Right forelimb (tissue), 1 donor: ENCODE measurements around the gene MIAT.

ENCODE experiments used
- DNase-seq: peaks from one replicate; pipeline ENCODE4 v3.0.0-alpha.2; 2018

The MIAT gene

GRCh38 chr22:26632422-26633155 is 24.8 kb upstream of the MIAT start:
- DNase-seq: no peak

DNA sequence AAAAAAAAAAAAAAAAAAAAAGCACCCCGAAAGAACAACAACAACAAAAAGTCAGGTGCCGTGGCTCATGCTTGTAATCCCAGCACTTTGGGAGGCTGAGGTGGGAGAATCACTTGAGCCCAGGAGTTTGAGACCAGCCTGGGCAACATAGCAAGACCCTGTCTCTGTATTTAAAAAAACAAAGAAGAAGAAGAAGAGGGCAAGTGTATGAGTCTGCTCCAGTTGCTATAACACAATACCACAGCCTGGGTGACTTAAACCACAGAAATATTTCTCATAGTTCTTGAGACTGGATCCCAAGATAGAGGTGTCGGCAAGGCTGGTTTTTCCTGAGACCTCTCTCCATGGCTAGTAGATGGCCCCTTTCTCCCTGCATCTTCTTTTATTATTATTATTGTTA is 23.2 kb upstream of the MIAT start:
- DNase-seq: no peak

- no peak for DNase-seq
Measured at GRCh38 chr22:26635117-26635516, 22.3 kb upstream of the MIAT start.

GRCh38 chr22:26636296-26636695 is 21.1 kb upstream of the MIAT start:
- no peak for DNase-seq

- DNase-seq: no peak
Measured at GRCh38 chr22:26642465-26643417, 14.6 kb upstream of the MIAT start.

DNA sequence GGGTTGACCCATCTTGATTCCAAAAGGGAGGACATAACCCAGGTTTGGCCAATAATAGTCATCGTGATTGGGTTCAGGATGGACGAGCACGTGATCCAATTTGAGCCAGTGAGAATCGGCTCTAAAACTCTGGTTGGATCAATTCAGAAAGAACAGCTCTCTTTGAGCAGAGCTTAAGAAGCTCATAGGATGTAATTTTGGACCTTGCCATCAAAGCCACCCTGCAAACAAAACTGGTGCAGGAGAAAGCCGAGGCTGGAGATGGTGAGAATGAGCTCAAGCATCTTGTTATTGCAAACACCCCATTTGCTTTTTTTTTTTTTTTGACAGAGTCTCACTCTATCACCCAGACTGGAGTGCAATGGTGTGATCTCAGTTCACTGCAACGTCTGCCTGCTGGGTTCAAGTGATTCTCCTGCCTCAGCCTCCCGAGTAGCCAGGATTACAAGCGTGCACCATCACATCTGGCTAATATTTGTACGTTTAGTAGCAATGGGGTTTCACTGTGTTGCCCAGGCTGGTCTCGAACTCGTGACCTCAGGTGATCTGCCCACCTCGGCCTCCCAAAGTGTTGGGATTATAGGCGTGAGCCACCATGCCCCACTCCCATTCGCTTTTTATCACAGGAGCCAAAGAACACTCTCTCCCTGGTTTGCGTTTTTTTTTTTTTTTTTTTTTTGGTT is 13.8 kb upstream of the MIAT start:
- no peak for DNase-seq

- no peak for DNase-seq
Measured at GRCh38 chr22:26646158-26646557, 11.2 kb upstream of the MIAT start.

DNA sequence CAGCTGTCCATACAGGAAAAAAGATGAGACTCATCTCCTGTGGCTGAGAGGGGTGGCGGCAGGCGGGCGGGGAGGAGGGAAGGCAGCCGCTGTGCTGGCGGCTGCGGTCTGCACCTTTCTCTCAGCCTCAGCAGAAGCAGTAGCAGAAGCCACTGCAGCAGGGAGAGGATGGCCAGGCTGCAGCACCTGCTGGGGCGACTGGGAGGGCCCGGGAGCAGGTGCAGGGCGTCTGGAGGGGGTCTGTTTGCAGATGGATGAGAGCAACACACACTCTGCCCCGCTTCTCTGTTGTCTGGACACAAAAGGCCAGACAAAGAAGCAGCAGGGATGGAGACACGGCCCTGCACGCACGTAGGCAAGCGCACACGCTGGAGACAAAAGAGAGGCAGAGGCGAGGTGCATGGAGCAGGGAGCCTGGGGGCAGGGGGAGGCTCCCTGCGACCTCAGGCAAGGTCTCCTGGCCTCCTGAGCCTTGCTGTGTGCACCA is 9.3 kb upstream of the MIAT start:
- DNase-seq: no peak

DNA sequence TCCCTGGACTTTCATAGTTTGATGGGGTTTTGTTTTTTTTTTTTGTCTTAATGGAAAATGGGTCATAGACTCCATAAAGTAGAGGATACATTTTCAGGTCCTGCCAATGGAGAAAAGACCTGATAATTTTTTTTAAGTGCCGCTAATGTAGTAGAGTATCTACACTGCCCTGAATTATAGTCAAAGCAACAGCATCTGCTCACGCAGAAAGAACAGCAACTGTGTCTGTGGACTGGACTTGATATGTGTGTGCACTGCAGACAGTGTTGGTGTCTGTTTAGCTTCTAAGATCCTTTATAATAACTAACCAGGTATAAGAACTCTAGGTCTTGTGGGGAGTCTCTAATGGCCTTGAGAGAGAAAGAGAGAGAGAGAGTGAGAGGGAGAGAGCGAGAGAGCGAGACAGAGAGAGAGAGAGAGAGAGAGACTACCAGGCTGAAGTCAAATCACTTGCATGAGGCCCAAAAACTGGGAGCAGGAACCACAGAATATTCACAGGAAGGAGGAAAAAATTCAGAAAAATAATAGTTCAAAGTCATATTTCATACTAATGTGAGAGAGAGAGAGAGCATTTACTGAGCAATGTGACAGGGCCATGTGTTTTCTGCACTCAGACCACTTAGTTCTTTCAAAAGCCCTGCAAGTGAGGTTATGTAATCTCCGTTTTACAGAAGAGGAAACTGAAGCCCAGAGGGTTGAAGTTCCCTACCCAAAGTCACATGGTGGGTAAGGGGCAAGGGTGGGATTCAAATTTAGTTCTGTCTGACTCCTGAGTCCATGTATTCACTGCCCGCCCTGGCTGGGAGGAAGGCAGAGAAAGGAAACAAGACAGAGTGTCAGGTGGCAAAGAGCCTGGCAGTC is 8.6 kb upstream of the MIAT start:
- no peak for DNase-seq

DNA sequence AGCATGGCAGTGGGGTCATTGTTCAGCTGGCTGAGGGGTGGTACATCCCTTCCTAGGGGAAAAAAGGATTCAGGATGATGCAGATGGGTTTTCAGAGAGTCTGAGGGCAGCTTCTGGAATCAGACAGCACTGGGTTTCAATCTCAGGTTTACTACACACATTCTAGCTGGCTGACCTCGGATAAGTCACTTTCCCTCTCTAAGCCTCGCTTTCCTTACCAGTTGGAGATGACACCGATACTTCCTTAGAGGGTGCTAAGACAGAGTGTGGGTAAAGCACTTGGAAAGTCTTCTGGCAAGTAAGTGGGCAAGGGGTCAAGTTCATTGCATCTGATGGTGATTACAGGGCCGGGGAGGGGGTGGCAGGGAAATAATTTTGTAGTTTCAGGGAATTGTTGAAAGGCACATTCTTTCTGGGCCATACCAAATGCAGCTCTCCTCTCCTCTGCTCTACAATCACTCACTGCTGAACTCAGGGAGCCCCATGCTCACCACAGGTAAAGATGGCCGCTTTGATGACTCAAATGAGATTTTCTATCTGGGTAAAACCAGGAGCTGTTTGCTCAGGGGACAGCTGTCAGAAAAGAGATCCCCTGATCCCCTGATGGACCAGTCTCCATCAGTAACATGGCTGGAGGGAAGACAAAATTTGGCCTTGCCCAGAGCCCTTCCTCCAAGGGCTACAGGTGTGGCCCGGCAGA is 6.5 kb upstream of the MIAT start:
- no peak for DNase-seq

GRCh38 chr22:26651815-26652214 is 5.6 kb upstream of the MIAT start:
- no peak for DNase-seq

DNA sequence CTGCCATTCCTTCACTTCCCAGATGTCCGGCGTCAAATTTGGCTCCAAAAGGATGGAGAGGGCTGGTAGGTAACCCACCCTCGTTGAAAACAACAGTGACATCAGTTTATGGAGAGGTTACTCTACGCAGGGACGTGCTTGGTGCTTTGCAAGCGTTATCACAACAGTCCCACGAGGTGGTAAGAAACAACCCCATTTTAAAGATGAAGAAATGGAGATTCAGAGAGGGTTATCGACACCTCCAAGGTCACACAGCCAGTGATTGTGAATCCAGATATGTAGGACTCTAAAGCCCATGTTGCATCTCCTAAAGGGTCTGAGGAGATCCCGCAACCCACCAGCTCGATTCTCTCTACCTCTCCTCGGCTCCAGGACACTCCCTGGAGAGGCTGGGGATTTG is 773 bp downstream of the MIAT start:
- no peak for DNase-seq

- DNase-seq: no peak
Measured at GRCh38 chr22:26658671-26659478, 1.5 kb downstream of the MIAT start.

DNA sequence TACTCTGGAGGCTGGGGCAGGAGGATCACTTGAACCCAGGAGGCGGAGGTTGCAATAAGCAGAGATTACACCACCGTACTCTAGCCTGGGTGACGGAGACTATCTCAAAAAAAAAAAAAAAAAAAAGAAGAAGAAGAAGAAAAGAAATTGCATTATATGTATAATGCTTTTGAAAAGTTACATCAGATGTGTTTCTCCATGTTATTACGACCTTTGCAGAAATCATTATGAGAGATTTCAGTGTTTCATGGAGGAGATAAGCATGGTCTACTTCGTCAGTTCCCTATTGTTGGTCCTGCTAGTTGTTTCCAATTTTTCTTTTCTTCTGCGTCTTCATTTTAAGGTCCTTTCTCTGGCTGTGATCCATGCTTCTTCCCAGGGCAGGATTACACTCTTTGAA is 3.0 kb downstream of the MIAT start:
- DNase-seq: no peak

GRCh38 chr22:26660961-26661578 is 3.7 kb downstream of the MIAT start:
- no peak for DNase-seq

- DNase-seq: no peak
Measured at GRCh38 chr22:26662160-26662559, 4.8 kb downstream of the MIAT start.

- no peak for DNase-seq
Measured at GRCh38 chr22:26663374-26663923, 6.1 kb downstream of the MIAT start.

DNA sequence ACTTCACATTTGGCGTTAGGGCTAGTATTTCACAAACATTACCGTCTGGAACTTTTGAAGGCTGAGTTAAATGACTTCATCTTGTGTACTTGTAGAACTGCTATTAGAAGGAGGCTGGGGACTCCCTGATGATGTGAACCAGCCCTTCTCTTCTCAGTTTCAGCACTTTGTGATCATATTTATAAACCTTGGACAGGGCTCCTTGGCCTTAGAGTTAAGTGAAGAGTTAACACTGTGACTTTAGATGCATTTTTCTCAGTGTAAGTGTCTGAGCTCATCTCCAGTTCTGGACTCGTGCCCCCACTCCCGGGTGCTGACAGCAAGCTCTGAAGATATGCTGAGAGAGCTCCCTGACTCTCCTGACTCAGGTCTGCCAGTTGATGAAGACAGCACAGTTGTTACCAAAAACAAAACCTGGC is 8.4 kb downstream of the MIAT start:
- no peak for DNase-seq

DNA sequence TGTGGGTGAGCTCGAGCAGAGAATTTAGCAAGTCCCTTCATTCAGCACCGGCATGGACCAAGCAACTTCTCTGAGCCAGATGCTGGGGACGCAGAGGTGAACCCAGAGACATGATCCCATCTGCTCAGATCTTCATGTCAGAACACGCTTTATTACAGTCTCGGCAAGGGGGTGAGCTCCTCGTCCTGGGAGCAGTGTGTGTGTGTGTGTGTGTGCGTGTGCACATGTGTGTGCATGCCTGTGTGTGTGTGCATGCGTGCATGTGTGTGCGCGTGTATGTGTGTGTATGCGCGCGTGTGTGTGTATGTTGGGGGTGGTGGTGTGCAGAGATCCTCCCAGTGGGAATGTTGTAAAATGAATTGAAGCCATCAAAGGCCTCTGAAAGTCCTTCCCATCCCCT is 9.8 kb downstream of the MIAT start:
- DNase-seq: no peak

DNA sequence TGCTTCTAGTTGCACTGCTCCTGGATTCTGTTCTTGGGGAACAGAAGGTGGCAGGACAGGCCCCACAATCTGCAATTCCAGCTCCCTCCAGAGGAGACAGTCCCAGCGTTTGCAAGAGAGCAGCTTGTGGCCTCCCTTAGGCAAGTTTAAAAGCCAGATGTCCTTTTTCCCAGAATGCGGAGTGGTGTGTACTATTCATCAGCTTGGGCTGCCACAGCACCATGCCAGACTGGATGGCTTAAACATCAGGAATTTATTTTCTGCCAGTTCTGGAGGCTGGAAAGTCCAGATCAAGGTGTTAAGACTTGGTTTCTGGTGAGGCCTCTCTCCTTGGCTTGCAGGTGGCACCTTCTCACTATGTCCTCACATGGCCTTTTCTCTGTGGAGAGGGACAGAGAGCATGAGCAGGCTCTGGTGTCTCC is 11.7 kb downstream of the MIAT start:
- no peak for DNase-seq
